ENCODE results near the gene PLCD3. TPM values are rescaled to one million over a fixed set of nuclear protein-coding genes. Genes with fewer than 3 reads are reported as not detected.

Gene PLCD3
- total and polyA plus RNA-seq, 2 of the 13 experiments (the other 11 are each of a cell fraction or from before 2014, with no cell fraction given), result 11.3 to 39.1 TPM

DNA sequence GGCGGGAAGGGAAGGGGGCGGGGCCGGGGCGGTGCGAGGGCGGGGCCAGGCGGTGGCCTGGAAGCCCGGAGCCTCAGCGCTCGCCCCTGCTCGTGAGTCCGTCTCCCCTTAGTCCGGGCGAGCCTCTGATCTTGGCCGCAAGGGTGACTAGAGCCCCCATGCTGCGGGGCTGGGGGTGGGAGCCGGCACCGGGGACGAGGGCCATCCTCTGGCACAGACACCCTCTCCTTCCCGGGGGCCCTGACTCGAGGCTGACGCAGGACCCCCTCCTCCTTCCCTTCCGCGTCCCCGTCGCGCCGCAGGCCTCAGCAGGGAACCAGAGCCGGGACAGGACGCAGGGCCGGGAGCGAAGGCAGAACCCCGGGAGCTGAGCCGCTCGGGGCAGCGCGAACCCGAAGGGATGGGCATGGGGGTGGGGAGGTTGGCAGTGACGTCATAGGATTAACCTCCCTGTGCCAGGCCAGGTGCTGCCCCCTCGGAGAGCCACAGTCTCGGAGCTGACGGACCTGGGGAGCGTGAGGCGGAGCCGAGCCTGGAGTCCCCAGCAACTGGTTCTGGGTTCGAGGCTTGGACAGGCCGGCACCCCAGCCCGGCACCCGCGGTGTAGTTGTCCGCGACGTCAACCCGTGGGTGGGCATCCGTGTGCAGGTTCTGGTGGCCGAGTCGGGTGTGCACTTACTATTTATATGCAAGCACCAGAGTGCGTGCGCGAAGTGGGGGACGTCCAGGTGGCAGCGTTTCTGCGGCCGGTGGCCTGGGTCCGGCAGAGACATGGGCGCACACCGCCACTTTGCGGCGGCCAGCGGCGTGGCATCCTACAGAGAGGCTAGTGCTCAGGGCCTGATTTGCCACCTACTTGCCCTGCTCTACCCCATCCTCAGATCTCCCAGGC, 503 bp upstream of the PLCD3 start:
- Histone ChIP-seq H3K79me2 (ENCODE audit: insufficient read depth, low read length) (peaks cover 20% of the 10 kb centered on the region), H3K4me1 (ENCODE audit: insufficient read depth, low read length) (peaks cover 66% of the 10 kb centered on the region), H3K4me2 (ENCODE audit: low read depth, low read length) (peak overlapping the region; percentile 97), H4K20me1 (ENCODE audit: insufficient read depth, low read length) (no peaks in the 10 kb centered on the region), H2AFZ (ENCODE audit: low read length) (no peak overlapping the region), H3K36me3 (replicated peaks in 1 of 2; ENCODE audit: control insufficient read depth in 1 of 2, insufficient read depth in 2 of 2, low read length in 2 of 2) (peaks cover 1 to 2% of the 10 kb centered on the region in 2 experiments; a peak in 3 of 5 replicates), H3K27me3 (ENCODE audit: control insufficient read depth in 1 of 2, insufficient read depth in 2 of 2, low read length in 2 of 2) (no peaks in the 10 kb centered on the region), H3K27ac (ENCODE audit: extremely low read length, insufficient read depth, low read length) (peak overlapping the region; percentile 65), H3K9ac (ENCODE audit: insufficient read depth, low read depth, low read length) (peak overlapping the region; percentile 75), H3K9me3 (ENCODE audit: low read length) (no peaks in the 10 kb centered on the region), H3K4me3 (replicated peaks in 1 of 3; ENCODE audit: insufficient read depth in 1 of 3, low read depth in 2 of 3, low read length in 3 of 3) (peak overlapping the region; percentile 77 to 95 (median 92))
- ATAC-seq (peak; percentile 25), FAIRE-seq (no peak), DNase-seq (ENCODE audit: low spot score) (peak; percentile 66)
- in situ Hi-C loops (cut with HindIII; ENCODE audit: extremely low pct_ligation_motif_present, low pct_unique_long_range_greater_than_20kb), result loop anchor here (5.0 to 10.0 kb wide), 2 partner anchors 36 to 242 kb away; no protein-coding TSS in a partner anchor
- CTCF ChIA-PET (ENCODE audit: low intra/inter-chr PET ratio, low total read pairs), result interaction anchor here (0.7 to 4.9 kb wide), 11 partner anchors 9 to 213 kb away, joined by 3 to 303 read pairs (median 4); no protein-coding TSS in a partner anchor
- 27% methylated on average over 40 of the region's 71 CpGs for WGBS (ENCODE audit: low lambda C conversion rate)
- intact Hi-C loops (cut with micrococcal nuclease; ENCODE audit: unreplicated experiment), result loop anchor here (2.0 kb wide), 1 partner anchor 34 kb away; no protein-coding TSS in a partner anchor
- BruUV-seq (replicated peaks), result TSS peak; percentile 25
- POLR2A ChIA-PET, result interaction anchor here (1.4 to 1.7 kb wide), 4 partner anchors 9 to 71 kb away, joined by 4 to 14 read pairs (median 8); partner anchors contain the start of genes HEXIM1, HEXIM2 and NMT1
- TF ChIP-seq JUN (CRISPR knock-in tag; IDR thresholded peaks at IDR 0.05), result peak; percentile 81
- TF ChIP-seq ZNF550 (CRISPR knock-in tag; IDR thresholded peaks at IDR 0.05; ENCODE audit: borderline replicate concordance), result peak; percentile 85; the same call in 1 of the 2 replicates
- peak; percentile 70 for TF ChIP-seq ZMYM4 (CRISPR knock-in tag; IDR thresholded peaks at IDR 0.05)
- 0 out of 2 replicates have a peak, but pooled peaks have one; percentile 42 for TF ChIP-seq ZBTB20 (CRISPR knock-in tag; IDR thresholded peaks at IDR 0.05; ENCODE audit: borderline replicate concordance, low read depth)
- peak; percentile 80 for TF ChIP-seq MAF1 (CRISPR knock-in tag; IDR thresholded peaks at IDR 0.05; ENCODE audit: borderline replicate concordance)
- 0 out of 2 replicates have a peak, but pooled peaks have one; percentile 84 for TF ChIP-seq ZNF678 (CRISPR knock-in tag; IDR thresholded peaks at IDR 0.05)
- peak; percentile 80 for TF ChIP-seq HOXD1 (CRISPR knock-in tag; IDR thresholded peaks at IDR 0.05)
- peak; percentile 54; the same call in 1 of the 2 replicates for TF ChIP-seq THAP11 (CRISPR knock-in tag; IDR thresholded peaks at IDR 0.05)
- TF ChIP-seq ZGPAT (CRISPR knock-in tag; IDR thresholded peaks at IDR 0.05), result peak; percentile 42; the same call in 1 of the 2 replicates
- no peak for TF ChIP-seq FOXP1 (IDR thresholded peaks at IDR 0.05)
- TF ChIP-seq FOXP1 (CRISPR knock-in tag; IDR thresholded peaks at IDR 0.05), result no peak
- TF ChIP-seq ZNF577 (CRISPR knock-in tag; IDR thresholded peaks at IDR 0.05; ENCODE audit: borderline replicate concordance, low read depth), result no peak
- TF ChIP-seq PAX8 (CRISPR knock-in tag; IDR thresholded peaks at IDR 0.05; ENCODE audit: borderline replicate concordance), result 0 out of 2 replicates have a peak, but pooled peaks have one; percentile 77
- TF ChIP-seq AGO2 (optimal IDR thresholded peaks at IDR 0.05; ENCODE audit: low read depth, low read length), result peak; percentile 70
- TF ChIP-seq, protein P1, sequence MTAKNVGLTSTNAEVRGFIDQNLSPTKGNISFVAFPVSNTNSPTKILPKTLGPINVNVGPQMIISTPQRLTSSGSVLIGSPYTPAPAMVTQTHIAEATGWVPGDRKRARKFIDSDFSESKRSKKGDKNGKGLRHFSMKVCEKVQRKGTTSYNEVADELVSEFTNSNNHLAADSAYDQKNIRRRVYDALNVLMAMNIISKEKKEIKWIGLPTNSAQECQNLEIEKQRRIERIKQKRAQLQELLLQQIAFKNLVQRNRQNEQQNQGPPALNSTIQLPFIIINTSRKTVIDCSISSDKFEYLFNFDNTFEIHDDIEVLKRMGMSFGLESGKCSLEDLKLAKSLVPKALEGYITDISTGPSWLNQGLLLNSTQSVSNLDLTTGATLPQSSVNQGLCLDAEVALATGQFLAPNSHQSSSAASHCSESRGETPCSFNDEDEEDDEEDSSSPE (CRISPR knock-in tag; IDR thresholded peaks at IDR 0.05), result 0 out of 2 replicates have a peak, but pooled peaks have one; percentile 10
- TF ChIP-seq, protein P2, sequence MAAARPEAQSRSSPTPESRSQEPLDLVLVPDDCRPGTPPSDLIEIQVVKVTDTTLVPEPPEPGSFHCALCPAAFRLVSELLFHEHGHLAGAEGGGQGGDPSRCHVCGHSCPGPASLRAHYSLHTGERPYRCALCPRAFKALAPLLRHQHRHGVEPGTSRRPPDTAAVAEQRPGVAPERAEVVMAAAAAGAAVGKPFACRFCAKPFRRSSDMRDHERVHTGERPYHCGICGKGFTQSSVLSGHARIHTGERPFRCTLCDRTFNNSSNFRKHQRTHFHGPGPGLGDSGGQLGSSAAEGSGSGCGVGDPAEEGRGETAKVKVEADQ (CRISPR knock-in tag; IDR thresholded peaks at IDR 0.05; ENCODE audit: borderline replicate concordance), result no peak
- TF ChIP-seq LCORL (IDR thresholded peaks at IDR 0.05), result no peak
- peak; percentile 64; the same call in 1 of the 2 replicates for TF ChIP-seq LCORL (CRISPR knock-in tag; IDR thresholded peaks at IDR 0.05)
